ENCODE data around the gene TRPM4. TPM values are rescaled to one million over a fixed set of nuclear protein-coding genes. Genes with fewer than 3 reads are reported as not detected.

Gene TRPM4
- total and polyA plus RNA-seq, 8 donors = 11.8 to 47.1 (median 18.7) TPM

- ATAC-seq = no peak
- Histone ChIP-seq H3K27ac (no peak overlapping the region), H3K4me3 (no peak overlapping the region), H3K4me1 (no peaks in the 10 kb centered on the region), H3K27me3 (no peaks in the 10 kb centered on the region), H3K9me3 (no peaks in the 10 kb centered on the region), H3K36me3 (no peaks in the 10 kb centered on the region)
- TF ChIP-seq, protein P1, sequence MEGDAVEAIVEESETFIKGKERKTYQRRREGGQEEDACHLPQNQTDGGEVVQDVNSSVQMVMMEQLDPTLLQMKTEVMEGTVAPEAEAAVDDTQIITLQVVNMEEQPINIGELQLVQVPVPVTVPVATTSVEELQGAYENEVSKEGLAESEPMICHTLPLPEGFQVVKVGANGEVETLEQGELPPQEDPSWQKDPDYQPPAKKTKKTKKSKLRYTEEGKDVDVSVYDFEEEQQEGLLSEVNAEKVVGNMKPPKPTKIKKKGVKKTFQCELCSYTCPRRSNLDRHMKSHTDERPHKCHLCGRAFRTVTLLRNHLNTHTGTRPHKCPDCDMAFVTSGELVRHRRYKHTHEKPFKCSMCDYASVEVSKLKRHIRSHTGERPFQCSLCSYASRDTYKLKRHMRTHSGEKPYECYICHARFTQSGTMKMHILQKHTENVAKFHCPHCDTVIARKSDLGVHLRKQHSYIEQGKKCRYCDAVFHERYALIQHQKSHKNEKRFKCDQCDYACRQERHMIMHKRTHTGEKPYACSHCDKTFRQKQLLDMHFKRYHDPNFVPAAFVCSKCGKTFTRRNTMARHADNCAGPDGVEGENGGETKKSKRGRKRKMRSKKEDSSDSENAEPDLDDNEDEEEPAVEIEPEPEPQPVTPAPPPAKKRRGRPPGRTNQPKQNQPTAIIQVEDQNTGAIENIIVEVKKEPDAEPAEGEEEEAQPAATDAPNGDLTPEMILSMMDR (IDR thresholded peaks at IDR 0.05) = no peak
- intact Hi-C loops (cut with DNase I) = no loop called here
- no peak for DNase-seq
- WGBS, 2 donors = 91 to 92% methylated on average over 21 of the region's 21 CpGs
- no peak for FAIRE-seq
These were observed 31.1 kb downstream of the TRPM4 start for GRCh38 chr19:49188626-49189200.

GRCh38 chr19:49189259-49189658 lies 31.7 kb downstream of the TRPM4 start:
- DNase-seq (no peak), FAIRE-seq (no peak), ATAC-seq (no peak)
- H3K36me3 ChIP-seq = no peaks in the 10 kb centered on the region
- TF ChIP-seq, protein P1 (IDR thresholded peaks at IDR 0.05) = no peak
- intact Hi-C loops (cut with DNase I) = no loop called here
- no peaks in the 10 kb centered on the region for H3K27me3 ChIP-seq
- no peak overlapping the region for H3K27ac ChIP-seq
- no peaks in the 10 kb centered on the region for H3K4me1 ChIP-seq
- no peak overlapping the region for H3K4me3 ChIP-seq
- no peaks in the 10 kb centered on the region for H3K9me3 ChIP-seq
- WGBS, 2 donors = 90 to 93% methylated on average over 5 of the region's 5 CpGs

- no peak overlapping the region for H3K27ac ChIP-seq
- ATAC-seq = no peak
- FAIRE-seq = no peak
- H3K9me3 ChIP-seq = no peaks in the 10 kb centered on the region
- H3K36me3 ChIP-seq = no peaks in the 10 kb centered on the region
- DNase-seq = no peak
- no peaks in the 10 kb centered on the region for H3K27me3 ChIP-seq
- intact Hi-C loops (cut with DNase I) = no loop called here
- H3K4me1 ChIP-seq = no peaks in the 10 kb centered on the region
- no peak overlapping the region for H3K4me3 ChIP-seq
- WGBS, 2 donors = 94% methylated on average over 3 of the region's 3 CpGs
- TF ChIP-seq, protein P1 (IDR thresholded peaks at IDR 0.05) = no peak
These were observed 33.2 kb downstream of the TRPM4 start for GRCh38 chr19:49190781-49191180.

GRCh38 chr19:49193822-49194394 lies 36.3 kb downstream of the TRPM4 start:
- Histone ChIP-seq H3K27ac (no peak overlapping the region), H3K27me3 (no peaks in the 10 kb centered on the region), H3K36me3 (no peaks in the 10 kb centered on the region), H3K9me3 (no peaks in the 10 kb centered on the region), H3K4me1 (no peaks in the 10 kb centered on the region), H3K4me3 (no peak overlapping the region)
- DNase-seq = no peak
- no peak for FAIRE-seq
- 92 to 95% methylated on average over 6 of the region's 6 CpGs for WGBS, 2 donors
- no peak for ATAC-seq
- TF ChIP-seq, protein P1 (IDR thresholded peaks at IDR 0.05) = no peak
- intact Hi-C loops (cut with DNase I) = no loop called here

DNA sequence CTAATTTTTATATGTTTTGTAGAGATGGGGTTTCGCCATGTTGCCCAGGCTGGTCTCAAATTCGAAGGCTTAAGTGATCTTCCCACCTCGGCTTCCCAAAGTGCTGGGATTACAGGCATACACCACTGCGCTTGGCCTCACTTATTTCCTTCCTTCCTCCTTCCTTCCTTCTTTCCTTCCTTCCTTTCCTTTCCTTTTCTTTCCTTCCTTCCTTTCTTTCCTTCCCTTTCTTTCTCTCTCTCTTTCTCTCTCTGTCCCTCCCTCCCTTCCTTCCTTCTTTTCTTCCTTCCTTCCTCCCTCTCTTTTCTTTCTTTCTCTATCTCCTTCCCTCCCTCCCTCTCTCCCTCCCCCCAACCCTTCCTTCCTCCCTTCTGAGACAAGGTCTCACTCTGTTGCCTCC lies 36.8 kb downstream of the TRPM4 start:
- Histone ChIP-seq H3K4me3 (no peak overlapping the region), H3K36me3 (no peaks in the 10 kb centered on the region), H3K27ac (no peak overlapping the region), H3K4me1 (no peaks in the 10 kb centered on the region), H3K27me3 (no peaks in the 10 kb centered on the region), H3K9me3 (no peaks in the 10 kb centered on the region)
- no peak for DNase-seq
- no peak for FAIRE-seq
- TF ChIP-seq, protein P1 (IDR thresholded peaks at IDR 0.05) = no peak
- intact Hi-C loops (cut with DNase I) = no loop called here
- ATAC-seq = no peak
- 88 to 90% methylated on average over 4 of the region's 4 CpGs for WGBS, 2 donors

All from pancreas (tissue), 10 donors.